ENCODE measurements around the gene PLXNA4. TPM values are rescaled to one million over a fixed set of nuclear protein-coding genes. Genes with fewer than 3 reads are reported as not detected.

PLXNA4 gene
- total and polyA plus RNA-seq, 9 of the 15 experiments (the other 6 are each of a cell fraction or from before 2014, with no cell fraction given): under 0.01 to 0.09 TPM; not detected in 7

GRCh38 chr7:132518102-132518838 is 58.0 kb downstream of the PLXNA4 start (continued):
- TF ChIP-seq IRF1 (CRISPR knock-in tag; IDR thresholded peaks at IDR 0.05; ENCODE audit: borderline replicate concordance) (no peak), KDM4B (IDR thresholded peaks at IDR 0.05; ENCODE audit: borderline replicate concordance in 2 of 2, low read depth in 1 of 2) (no peak), FOXA1 (IDR thresholded peaks at IDR 0.05; ENCODE audit: borderline replicate concordance) (no peak), DDX20 (tag; IDR thresholded peaks at IDR 0.05; ENCODE audit: low read depth) (no peak), E2F6 (IDR thresholded peaks at IDR 0.05; ENCODE audit: borderline replicate concordance in 1 of 2, extremely low read depth in 1 of 2, insufficient read depth in 1 of 2, insufficient read length in 1 of 2, low read depth in 1 of 2, low read length in 1 of 2, poor library complexity in 1 of 2, severe bottlenecking in 1 of 2) (no peak), RFX1 (IDR thresholded peaks at IDR 0.05) (no peak), ZBTB49 (CRISPR knock-in tag; IDR thresholded peaks at IDR 0.05; ENCODE audit: borderline replicate concordance) (no peak), ZNF639 (CRISPR knock-in tag; conservative IDR thresholded peaks at IDR 0.05 in 1 of 2, IDR thresholded peaks at IDR 0.05 in 1 of 2) (no peak), MAFG (tag; conservative IDR thresholded peaks at IDR 0.05) (0 out of 2 replicates have a peak, but pooled peaks have one; percentile 19), NFE2 (IDR thresholded peaks at IDR 0.05; ENCODE audit: low read depth) (peak; percentile 53), MEIS2 (IDR thresholded peaks at IDR 0.05; ENCODE audit: partially characterized antibody) (peak; percentile 29), THAP7 (CRISPR knock-in tag; IDR thresholded peaks at IDR 0.05) (no peak), ZNF165 (CRISPR knock-in tag; IDR thresholded peaks at IDR 0.05; ENCODE audit: borderline replicate concordance) (no peak), PHF21A (IDR thresholded peaks at IDR 0.05; ENCODE audit: borderline replicate concordance, low read depth) (no peak)
